NCI-H1417 (cell line): ENCODE data around the gene PDGFRA.

Experiments
- DNase-seq, 3 experiments: peaks; one replicate each; lab custom pipeline; 2025; lab: John Stamatoyannopoulos, UW

Gene PDGFRA

DNA sequence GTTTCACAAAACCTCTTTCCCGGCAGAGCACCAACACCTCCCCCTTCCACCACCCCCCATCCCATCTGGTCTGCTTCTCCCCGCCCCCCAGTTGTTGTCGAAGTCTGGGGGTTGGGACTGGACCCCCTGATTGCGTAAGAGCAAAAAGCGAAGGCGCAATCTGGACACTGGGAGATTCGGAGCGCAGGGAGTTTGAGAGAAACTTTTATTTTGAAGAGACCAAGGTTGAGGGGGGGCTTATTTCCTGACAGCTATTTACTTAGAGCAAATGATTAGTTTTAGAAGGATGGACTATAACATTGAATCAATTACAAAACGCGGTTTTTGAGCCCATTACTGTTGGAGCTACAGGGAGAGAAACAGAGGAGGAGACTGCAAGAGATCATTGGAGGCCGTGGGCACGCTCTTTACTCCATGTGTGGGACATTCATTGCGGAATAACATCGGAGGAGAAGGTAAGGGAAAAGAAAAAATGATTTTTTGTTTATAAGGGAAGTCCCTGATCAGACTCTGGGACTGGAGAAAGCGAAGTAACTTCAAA, at the start of gene PDGFRA:
TSS of gene PDGFRA (plus strand) at position 333 of the 541 bp plus-strand sequence. CDS start 29,476 bp downstream, outside the sequence.
- no peak for DNase-seq

DNA sequence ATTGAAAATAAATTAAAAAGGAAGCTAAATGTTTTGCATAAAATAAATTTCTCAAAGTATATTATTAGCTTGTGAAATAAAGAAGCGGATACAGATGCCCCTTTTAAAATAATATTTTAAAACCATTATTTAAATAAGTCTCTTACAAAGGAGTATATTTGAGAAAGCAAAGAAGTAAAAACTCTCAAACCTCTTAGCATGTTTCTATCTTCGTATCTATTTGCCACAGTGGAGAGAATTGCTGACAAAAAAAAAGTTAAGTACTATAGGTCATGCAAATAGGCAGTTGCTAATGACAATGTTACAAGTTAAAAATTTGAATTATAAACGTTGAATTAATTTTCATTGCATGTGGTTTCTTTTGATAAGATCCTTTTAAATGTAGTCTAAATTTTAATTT, 44.5 kb upstream of the PDGFRA start:
- DNase-seq = no peak

- no peak for DNase-seq
Measured at GRCh38 chr4:54185044-54185780, 43.9 kb upstream of the PDGFRA start.

DNA sequence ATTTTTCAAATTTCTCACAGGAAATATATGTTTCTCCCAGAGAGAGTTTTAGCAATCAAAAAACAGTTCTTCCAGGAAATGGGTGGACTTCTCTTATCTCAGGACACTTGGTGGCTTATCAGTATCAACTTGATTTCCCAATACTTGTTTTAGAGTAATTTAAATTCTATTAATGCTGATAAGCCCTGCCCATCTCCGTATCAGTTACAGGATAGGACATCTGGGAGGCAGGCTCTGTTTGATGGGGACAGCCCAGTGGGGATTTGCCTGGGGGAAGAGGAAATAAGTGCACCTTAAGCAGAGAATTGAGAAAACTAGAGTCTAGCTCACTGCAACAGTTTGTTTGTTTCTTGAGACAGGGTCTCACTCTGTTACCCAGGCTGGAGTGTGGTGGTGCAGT, 43.2 kb upstream of the PDGFRA start:
- no peak for DNase-seq

GRCh38 chr4:54186371-54186770, 42.7 kb upstream of the PDGFRA start:
- no peak for DNase-seq

DNA sequence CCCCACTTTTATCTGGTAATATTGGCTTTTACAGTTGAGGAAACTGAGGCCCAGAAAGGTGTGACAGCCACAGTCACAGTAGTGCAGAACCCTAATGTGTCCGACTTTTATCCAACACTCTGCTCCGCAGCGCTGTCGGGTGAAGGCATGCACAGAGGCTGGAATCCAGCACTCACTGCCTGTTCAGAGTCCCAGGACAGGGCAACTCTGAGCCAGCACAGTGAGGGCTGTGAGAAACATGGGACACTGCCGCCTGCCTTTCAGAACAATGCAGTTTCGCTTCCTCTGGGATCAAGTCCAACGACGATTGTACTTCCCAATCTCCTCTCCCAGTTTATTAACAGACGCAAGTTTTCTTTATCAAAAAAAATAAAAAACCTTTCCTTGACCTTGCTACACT, 41.9 kb upstream of the PDGFRA start:
- no peak for DNase-seq

- DNase-seq = no peak
Measured at GRCh38 chr4:54189140-54189539, 40.0 kb upstream of the PDGFRA start.

DNA sequence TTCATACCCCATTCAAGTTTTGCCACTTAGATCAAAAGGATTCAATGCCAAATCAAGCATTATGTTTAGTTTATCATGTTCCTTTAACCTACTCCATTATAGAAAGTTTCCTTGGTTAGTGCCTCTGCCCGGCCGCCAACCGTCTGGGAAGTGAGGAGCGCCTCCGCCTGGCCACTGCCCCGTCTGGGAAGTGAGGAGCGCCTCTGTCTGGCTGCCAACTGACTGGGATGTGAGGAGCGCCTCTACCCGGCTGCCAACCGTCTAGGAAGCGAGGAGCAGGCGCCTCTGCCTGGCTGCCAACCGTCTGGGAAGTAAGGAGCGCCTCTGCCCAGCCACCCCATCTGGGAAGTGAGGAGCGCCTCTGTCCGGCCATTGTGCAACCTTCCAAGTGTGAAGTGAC, 36.3 kb upstream of the PDGFRA start:
- DNase-seq = no peak

- DNase-seq = no peak
Measured at GRCh38 chr4:54197926-54198325, 31.2 kb upstream of the PDGFRA start.

- DNase-seq = no peak
Measured at GRCh38 chr4:54199919-54200318, 29.2 kb upstream of the PDGFRA start.

GRCh38 chr4:54209617-54210016, 19.5 kb upstream of the PDGFRA start:
- no peak for DNase-seq

DNA sequence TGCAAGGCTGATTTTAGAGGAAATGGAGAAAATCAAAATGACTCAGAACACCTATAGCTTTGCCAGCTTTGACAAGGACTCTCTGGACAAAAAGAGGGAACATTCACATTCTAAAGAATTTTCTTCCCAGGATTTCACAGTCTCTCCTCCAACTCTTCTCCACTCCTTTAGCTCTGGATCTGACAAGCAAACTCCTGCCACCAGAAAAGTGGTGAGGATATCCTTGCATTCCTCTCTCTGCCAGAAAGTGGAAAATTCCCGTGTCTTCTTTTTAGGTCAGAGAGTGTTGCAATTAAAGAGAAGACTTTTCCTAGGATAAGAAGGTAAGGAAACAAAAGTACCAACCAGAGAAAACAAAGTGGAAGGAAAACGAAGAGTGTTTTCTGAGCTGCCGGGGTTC, 16.1 kb upstream of the PDGFRA start:
- DNase-seq = no peak

DNA sequence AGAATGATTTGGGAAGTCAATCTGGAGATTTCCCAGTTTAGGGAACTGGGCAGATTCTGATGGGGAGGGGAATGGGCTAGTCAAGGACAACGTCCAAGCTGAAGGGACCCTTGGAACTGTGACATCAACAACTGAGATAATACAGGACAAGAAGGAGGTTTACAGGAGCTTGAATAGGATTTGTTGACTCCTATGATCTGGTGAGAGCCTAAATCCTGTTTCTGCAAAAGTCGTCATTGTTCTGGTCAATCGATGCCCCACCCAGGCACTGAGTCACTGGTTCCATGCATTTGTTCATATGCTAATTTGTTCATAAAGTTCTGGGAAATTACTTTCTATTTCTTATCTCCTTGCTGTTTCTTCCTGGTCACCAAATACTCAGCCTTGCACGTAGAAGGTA, 15.3 kb upstream of the PDGFRA start:
- no peak for DNase-seq

DNA sequence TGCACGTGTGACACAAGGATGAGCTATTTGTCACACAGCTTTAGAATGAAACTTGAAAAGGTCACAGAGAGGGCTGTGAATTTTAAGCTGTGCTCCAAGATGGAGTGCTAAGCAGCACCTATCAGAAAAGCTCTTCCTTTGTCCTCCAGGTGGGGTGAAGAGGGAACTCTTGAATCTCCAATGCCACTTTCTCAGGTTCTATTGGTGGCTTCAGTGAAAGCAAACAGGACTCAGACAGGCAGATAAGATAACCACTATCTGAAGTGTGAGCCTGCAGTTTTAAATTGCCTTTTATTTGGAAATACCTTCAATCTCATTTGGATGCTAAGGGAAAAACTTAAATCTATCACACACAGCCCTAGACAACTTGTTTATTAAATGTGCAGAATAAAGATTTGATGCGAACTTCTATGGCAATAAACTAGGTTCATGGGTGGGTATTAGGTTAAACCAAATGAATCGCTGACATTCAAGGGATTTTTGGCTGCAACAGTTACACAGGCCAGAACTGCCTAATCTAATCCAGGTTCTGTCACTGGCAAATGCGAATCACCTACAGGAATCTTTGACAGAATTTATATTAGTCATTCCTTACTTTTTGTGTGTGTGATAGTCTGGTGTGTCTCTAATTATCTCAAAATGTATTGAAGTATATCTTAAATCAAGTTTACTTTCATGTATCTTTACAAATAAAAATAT, 13.6 kb upstream of the PDGFRA start:
- peak in 2 of 3 experiments; percentile 51 to 52 for DNase-seq

DNA sequence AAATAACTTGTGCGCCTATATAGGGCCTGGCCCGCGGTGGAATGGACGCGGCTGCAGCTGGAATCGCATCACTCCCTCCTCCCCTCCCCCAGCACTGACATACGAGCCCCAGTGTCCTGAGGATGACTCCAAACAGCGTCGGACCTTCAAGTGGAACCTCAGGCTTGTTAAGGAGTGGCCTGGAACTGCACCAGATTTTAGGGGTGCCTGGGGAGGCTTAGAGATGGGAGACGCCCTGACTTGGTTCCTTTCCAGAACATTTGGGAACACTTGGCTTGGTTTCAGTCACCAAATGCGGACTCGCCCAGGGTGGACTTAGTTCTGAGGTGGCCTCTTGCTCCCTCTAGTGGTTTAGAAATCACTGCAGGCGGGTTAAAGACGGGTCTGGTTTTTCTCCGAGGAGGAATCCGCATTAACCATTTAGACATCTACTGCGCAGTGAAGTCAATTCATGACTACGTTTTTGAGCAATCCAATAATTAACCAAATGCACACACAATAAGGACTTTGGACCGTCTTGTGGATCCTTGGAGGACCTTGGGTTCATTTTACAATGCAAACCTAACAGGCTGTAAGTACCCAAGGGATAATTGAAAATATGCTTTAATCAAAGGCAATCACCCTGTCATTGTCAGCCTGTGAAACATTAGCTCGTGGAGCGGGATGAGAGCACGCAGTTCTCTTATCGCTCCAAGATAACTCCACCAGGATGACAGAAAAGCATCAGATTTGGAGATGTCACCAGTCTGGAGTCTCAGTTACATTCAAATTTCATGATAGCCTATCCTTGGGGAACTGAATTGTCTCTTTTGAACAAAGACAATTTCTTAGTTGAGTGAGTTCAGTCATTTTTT, 11.2 kb upstream of the PDGFRA start:
- peak; percentile 72 to 89 (median 87) for DNase-seq

- no peak for DNase-seq
Measured at GRCh38 chr4:54218736-54219135, 10.4 kb upstream of the PDGFRA start.

DNA sequence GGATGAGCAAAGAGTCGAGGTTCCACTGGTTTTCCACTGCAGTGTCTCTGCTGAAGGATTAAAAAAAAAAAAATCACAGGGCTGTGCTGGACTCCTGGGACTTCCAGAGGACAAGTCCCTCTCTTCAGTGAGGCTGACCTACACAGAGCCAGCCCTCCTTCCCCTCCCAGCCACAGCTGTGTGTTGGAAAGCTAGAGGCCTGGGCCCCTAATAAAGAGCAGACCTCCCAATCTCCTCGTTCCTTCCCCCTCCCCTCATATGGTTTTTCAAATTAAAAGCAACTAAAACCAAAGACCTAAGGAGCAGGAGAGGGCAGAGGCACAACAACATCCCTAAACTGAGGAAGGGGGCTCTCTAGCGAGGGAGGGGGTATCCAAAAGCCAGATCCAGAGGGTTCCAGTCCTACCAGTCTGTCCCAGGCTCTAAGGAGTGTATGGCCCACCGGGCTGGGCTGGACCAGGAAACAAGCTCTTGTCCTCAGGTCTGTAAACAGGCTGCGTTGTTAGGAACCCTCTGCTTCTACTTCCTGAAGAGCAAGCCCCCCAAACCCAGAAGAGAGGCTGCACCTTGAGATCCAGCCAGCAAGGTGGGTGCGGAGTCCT, 4.0 kb upstream of the PDGFRA start:
- DNase-seq = no peak

- no peak for DNase-seq
Measured at GRCh38 chr4:54225598-54226403, 3.3 kb upstream of the PDGFRA start.

DNA sequence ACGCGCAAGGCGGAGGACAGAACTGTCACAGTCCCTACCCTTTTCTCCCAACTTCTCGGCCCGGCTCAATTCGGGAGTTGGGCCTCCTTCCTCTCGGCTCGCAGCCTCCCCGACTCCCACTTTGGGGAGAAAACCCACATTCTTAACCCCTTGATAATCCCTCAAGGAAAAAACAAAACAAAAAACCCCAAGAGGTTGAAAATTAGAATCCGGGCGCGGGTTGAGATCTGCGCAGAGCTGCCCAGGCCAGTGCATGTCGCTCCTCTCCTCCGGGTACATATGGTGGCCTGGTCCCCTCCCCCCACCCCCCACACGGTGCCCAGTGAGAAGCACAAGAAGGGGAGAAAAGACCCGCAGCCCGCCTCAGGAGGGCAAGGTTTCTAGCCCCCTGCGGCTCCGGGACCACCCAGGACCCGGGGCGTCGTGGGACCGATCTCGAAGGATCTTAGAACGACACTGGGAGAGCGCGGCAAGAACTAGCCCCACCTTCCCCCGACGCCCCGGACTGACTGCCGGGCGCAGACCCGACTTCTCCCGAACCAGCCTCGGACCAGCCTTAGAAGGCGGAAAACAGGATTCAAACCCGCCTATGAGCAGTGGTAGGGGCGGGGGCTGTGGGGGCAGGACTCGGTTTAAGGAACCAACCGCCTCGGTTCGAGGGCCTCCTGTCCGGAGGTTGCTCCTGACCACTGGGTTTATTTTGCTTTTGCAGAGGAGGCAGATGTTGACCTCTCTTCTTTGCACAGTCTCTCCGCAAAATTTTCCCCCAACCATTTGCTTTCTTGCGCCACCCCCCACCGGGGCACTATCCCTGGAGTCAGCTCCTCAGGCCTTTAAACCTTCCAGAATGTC, 2.5 kb upstream of the PDGFRA start:
- DNase-seq = peak in 1 of 3 experiments; percentile 64
